HUDEP-2 (cell line): Measurements from ENCODE around the gene DAP3.
"Not testable (repeated sequence)": the region's sequence is repeated elsewhere in the genome, so short reads cannot be mapped to it uniquely, and the experiment has no call there.

Experiments used
- DNase-seq, 76 experiments: peaks; one replicate each; lab custom pipeline; 2025; ENCODE audit not compliant: unreplicated experiment in 76 of 76; lab: John Stamatoyannopoulos, UW

DAP3 gene

GRCh38 chr1:155715056-155715455 lies 26.2 kb downstream of the DAP3 start:
- not testable (repeated sequence) for DNase-seq

- DNase-seq = no peak
Observed at GRCh38 chr1:155715777-155716176, 26.9 kb downstream of the DAP3 start.

- DNase-seq = no peak
Observed at GRCh38 chr1:155717041-155717440, 28.1 kb downstream of the DAP3 start.

- not testable (repeated sequence) for DNase-seq
Observed at GRCh38 chr1:155718524-155719115, 29.7 kb downstream of the DAP3 start.

- DNase-seq = no peak
Observed at GRCh38 chr1:155719703-155720102, 30.8 kb downstream of the DAP3 start.

GRCh38 chr1:155725142-155725541 lies 36.3 kb downstream of the DAP3 start:
- no peak for DNase-seq

- DNase-seq = peak in 51 of 76 experiments; percentile 1 to 61 (median 29)
Observed at GRCh38 chr1:155729031-155729898, 40.4 kb downstream of the DAP3 start.

GRCh38 chr1:155740995-155741394 lies 52.1 kb downstream of the DAP3 start:
- no peak for DNase-seq

- no peak for DNase-seq
Observed at GRCh38 chr1:155741908-155742307, 53.0 kb downstream of the DAP3 start.

GRCh38 chr1:155744711-155745283 lies 55.9 kb downstream of the DAP3 start:
- DNase-seq = no peak

GRCh38 chr1:155745284-155746228 lies 56.7 kb downstream of the DAP3 start:
- peak in 75 of 76 experiments; percentile 17 to 98 (median 93) for DNase-seq

- DNase-seq = not testable (repeated sequence)
Observed at GRCh38 chr1:155747586-155747985, 58.7 kb downstream of the DAP3 start.

- DNase-seq = not testable (repeated sequence)
Observed at GRCh38 chr1:155748141-155748540, 59.2 kb downstream of the DAP3 start.

- DNase-seq = not testable (repeated sequence)
Observed at GRCh38 chr1:155759017-155759416, 70.1 kb downstream of the DAP3 start.

GRCh38 chr1:155759966-155760630 lies 71.2 kb downstream of the DAP3 start:
- DNase-seq = no peak

GRCh38 chr1:155760751-155761475 lies 72.0 kb downstream of the DAP3 start:
- no peak for DNase-seq

- peak in 74 of 76 experiments; percentile 8 to 83 (median 64) for DNase-seq
Observed at GRCh38 chr1:155761736-155762405, 73.0 kb downstream of the DAP3 start.

- peak in 10 of 76 experiments; percentile 1 to 28 (median 6) for DNase-seq
Observed at GRCh38 chr1:155763090-155763815, 74.4 kb downstream of the DAP3 start.
